KOPT-K1 (cell line): ENCODE measurements around the gene LAMA4.
"Not testable (repeated sequence)": the region's sequence is repeated elsewhere in the genome, so short reads cannot be mapped to it uniquely, and the experiment has no call there.

Experiments
- H3K27ac ChIP-seq: fragments of 200-600 bp; sonication (generic); 2 replicates; pipeline ENCODE4 v1.5.1; 2016; ENCODE audit warnings: antibody characterized with exemption, mild to moderate bottlenecking, low read depth, low read length; ENCODE audit not compliant: poor library complexity, severe bottlenecking
- H3K36me3 ChIP-seq: fragments of 200-600 bp; sonication (generic); 2 replicates; pipeline ENCODE4 v1.5.1; 2017; ENCODE audit warnings: antibody characterized with exemption, mild to moderate bottlenecking, low read length, moderate library complexity; ENCODE audit not compliant: insufficient read depth
- H3K9me3 ChIP-seq: fragments of 200-600 bp; sonication (generic); 2 replicates; pipeline ENCODE4 v1.5.1; 2017; ENCODE audit warnings: antibody characterized with exemption, low read length, mild to moderate bottlenecking; ENCODE audit not compliant: insufficient read depth, poor library complexity, severe bottlenecking

LAMA4 gene

DNA sequence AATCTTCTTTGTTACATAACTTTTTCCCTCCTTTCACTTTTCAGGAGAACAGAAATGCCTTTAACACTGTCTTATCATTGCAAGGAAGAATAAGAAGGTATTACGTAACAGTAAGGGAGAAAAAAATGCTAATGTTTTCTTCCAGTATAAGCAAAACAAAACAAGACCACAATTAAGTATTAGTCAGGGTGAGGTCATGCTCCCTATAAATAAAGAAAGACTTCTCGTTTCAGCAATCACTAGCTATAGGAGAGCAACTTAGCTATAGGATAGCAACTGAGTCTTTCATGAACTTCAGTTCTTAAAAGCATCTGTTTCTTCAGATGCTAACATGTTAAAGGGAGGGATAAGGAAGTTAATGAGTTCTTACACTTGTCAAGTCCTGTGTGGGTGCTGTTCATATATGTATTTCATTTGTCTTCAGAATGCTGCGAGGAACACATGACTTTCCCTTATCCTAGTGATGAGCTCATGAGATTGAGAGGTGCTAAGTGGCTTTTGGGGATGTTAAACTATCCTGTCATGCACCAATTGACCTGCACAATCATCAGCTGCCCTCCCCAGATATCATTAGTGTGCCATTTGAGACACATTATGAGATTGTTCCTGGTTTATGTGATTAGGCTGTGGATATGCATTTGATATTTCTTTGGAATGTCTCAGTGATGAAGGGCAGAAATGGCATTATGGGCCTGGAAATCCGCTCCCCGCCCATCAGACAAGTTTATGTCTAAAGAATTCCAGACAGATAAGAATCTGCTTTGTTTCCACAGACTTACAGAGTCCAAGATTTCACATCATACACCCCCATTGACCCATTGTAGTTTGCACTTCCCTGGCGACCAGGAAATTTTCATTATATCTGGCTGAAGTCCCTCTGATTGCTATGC, 37.5 kb downstream of the LAMA4 start:
- Histone ChIP-seq H3K27ac (no peak overlapping the region), H3K9me3 (no peaks in the 10 kb centered on the region), H3K36me3 (no peaks in the 10 kb centered on the region)

DNA sequence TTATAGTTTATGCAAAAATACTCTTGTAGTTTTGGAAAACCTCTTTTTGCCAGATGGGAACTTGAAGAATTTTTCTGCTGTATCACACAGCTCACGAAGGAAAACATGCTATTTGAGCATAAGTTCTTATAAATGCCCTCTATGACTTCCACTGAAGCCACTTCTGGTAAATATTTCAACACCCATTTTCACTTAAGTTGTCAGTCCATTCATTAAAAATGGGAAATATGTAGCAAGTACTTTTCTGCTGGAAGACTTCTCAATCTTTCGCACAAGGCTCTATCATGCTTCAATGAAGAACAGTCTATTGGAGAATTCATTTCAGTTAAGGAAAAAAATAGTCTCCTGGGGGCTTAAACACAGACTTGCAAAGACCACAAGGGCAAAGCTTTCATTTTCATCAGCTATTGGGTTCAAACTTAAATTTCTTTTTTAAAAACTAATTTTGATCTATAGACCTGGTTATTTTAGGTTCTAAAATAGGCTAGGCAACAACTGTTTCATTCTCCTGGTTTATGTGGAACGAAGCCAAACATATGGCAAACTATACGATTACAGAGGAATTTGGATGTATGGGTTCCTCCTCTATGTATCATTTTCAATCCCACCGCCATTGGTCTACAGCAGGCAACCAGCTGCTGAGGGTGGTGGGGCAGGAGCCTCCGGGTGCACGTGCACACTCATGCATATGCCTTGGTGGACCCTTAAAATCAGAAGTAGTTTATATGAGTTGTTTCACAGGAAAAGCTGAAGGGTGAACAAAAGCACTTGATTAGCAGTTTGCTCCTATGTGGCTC, 38.7 kb downstream of the LAMA4 start:
- Histone ChIP-seq H3K9me3 (no peaks in the 10 kb centered on the region), H3K27ac (no peak overlapping the region)

GRCh38 chr6:112214739-112215269, 39.6 kb downstream of the LAMA4 start:
- no peaks in the 10 kb centered on the region for H3K36me3 ChIP-seq
- no peak overlapping the region for H3K27ac ChIP-seq
- no peaks in the 10 kb centered on the region for H3K9me3 ChIP-seq

More for the DNA sequence above, 38.7 kb downstream of the LAMA4 start:
- H3K36me3 ChIP-seq: no peaks in the 10 kb centered on the region

DNA sequence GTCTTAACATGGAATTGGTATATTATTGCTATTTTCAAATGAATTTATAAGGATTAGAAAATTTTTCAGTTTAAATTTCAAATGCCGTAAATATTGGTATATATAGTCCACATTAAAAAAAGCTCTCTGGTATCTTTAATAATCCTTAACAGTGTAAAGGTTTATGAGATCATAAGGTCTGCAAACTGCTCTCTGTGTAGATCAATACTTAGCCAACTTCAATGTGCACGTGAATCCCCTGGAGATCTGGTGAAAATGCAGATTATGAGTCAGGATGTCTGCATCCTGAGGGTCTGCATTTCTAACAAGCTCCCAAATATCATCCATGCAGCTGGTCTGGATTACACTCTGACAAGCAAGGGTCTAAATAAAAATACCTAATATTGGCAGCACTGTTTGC, 43.5 kb downstream of the LAMA4 start:
- Histone ChIP-seq H3K9me3 (no peaks in the 10 kb centered on the region), H3K36me3 (no peaks in the 10 kb centered on the region), H3K27ac (no peak overlapping the region)

GRCh38 chr6:112209131-112209530, 45.2 kb downstream of the LAMA4 start:
- Histone ChIP-seq H3K9me3 (no peaks in the 10 kb centered on the region), H3K27ac (no peak overlapping the region), H3K36me3 (no peaks in the 10 kb centered on the region)

GRCh38 chr6:112207776-112208175, 46.6 kb downstream of the LAMA4 start:
- no peak overlapping the region for H3K27ac ChIP-seq
- H3K9me3 ChIP-seq: no peaks in the 10 kb centered on the region
- no peaks in the 10 kb centered on the region for H3K36me3 ChIP-seq

DNA sequence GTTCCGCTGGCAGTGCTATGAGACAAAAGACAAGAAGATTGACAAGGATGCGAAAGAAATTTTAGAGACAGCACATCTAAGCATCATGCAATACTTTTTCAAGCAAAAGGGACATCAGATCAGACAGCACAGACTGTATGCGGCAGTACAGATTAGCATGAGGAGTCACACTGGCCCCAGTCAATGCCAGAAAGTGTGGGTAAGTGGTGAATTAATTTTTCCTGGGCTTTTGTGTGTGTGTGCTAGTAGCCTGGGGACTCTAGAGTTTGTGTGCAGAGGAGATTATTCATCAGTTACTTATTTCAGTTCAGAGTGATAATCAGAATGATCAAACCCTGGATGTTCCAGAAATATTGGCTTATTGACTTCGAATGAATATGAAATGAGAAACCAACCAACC, 47.2 kb downstream of the LAMA4 start:
- no peak overlapping the region for H3K27ac ChIP-seq
- H3K9me3 ChIP-seq: no peaks in the 10 kb centered on the region
- H3K36me3 ChIP-seq: no peaks in the 10 kb centered on the region

GRCh38 chr6:112206110-112206458, 48.3 kb downstream of the LAMA4 start:
- H3K27ac ChIP-seq: no peak overlapping the region
- H3K9me3 ChIP-seq: no peaks in the 10 kb centered on the region
- no peaks in the 10 kb centered on the region for H3K36me3 ChIP-seq

DNA sequence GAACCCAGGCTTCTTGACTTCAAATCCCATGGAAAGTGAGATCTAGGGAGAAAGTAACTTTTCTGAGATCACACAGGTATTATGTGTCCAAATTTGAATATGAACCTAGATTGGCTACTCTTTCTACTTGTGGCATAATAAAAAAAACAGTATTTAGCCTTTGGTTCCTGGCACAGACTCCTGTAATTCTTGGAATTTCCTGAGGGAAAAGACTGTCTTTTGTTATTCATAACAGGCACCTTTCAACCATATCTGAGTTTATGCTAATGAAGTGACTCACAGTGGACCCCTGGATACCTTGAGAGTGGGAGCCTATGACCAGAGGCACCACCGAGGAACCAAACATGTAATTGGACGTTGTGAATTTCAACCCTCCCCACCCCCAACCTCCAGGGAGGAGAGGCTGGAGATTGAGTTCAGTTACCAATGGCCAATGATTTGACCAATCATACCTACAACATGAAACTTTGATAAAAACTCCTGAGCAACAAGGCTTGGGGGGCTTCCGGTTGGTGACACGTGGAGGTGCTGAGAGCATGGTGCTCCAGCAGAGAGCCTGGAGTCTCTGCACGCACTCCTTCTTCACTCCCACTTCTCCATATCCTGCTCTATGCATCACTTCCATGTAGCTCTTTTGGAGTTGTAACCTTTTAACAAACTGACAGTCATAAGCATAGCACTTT, 48.8 kb downstream of the LAMA4 start:
- H3K36me3 ChIP-seq: no peaks in the 10 kb centered on the region
- H3K9me3 ChIP-seq: no peaks in the 10 kb centered on the region
- H3K27ac ChIP-seq: no peak overlapping the region

GRCh38 chr6:112204350-112204706, 50.0 kb downstream of the LAMA4 start:
- no peak overlapping the region for H3K27ac ChIP-seq
- no peaks in the 10 kb centered on the region for H3K9me3 ChIP-seq
- H3K36me3 ChIP-seq: no peaks in the 10 kb centered on the region

- Histone ChIP-seq H3K27ac (no peak overlapping the region), H3K36me3 (no peaks in the 10 kb centered on the region), H3K9me3 (no peaks in the 10 kb centered on the region)
Measured at GRCh38 chr6:112203577-112204349, 50.6 kb downstream of the LAMA4 start.

GRCh38 chr6:112202639-112203341, 51.6 kb downstream of the LAMA4 start:
- Histone ChIP-seq H3K27ac (no peak overlapping the region), H3K36me3 (no peaks in the 10 kb centered on the region), H3K9me3 (no peaks in the 10 kb centered on the region)

GRCh38 chr6:112200185-112200914, 54.0 kb downstream of the LAMA4 start:
- not testable (repeated sequence) for H3K27ac ChIP-seq, H3K36me3 ChIP-seq, H3K9me3 ChIP-seq
